OCI-LY7 (cell line): Measurements from ENCODE around the gene SLC35A3. TPM values are rescaled to one million over a fixed set of nuclear protein-coding genes. Genes with fewer than 3 reads are reported as not detected.

ENCODE experiments used
- BruUV-seq: library from RNA; stranded (reverse); fragments of 400-500 nt; replicated peaks from 2 replicates; lab custom pipeline; 2021; lab: Mats Ljungman, UMichigan
- CTCF ChIA-PET: fragments of 300-600 bp; sonication (Branson Sonifier 250); formaldehyde crosslinking; loops from one replicate; lab custom pipeline; 2022; ENCODE audit warnings: antibody characterized with exemption; ENCODE audit not compliant: unreplicated experiment; lab: Charles Lee
- POLR2A ChIA-PET: fragments of 300-600 bp; sonication (Branson Sonifier 250); formaldehyde crosslinking; loops from one replicate; lab custom pipeline; 2022; ENCODE audit warnings: antibody characterized with exemption; lab: Charles Lee
- DNase-seq: peaks from one replicate; pipeline ENCODE4 v3.0.0-alpha.2; 2015; ENCODE audit warnings: low spot score
- H2AFZ ChIP-seq: fragments of 200-600 bp; sonication (generic), shearing (Covaris generic); 2 replicates; pipeline ENCODE4 v1.6.1; 2014; ENCODE audit warnings: mild to moderate bottlenecking, antibody characterized with exemption, low read length, moderate library complexity
- H3K27ac ChIP-seq: fragments of 200-600 bp; sonication (generic); 2 replicates; pipeline ENCODE4 v1.5.1; 2014; ENCODE audit warnings: mixed run types, low read depth, mild to moderate bottlenecking, moderate library complexity, low read length, inconsistent platforms; ENCODE audit not compliant: poor library complexity, severe bottlenecking
- H3K36me3 ChIP-seq: fragments of 200-600 bp; sonication (generic); 2 replicates; pipeline ENCODE4 v1.6.1; 2014; ENCODE audit warnings: mild to moderate bottlenecking, antibody characterized with exemption, low read length, moderate library complexity, mixed read lengths; ENCODE audit not compliant: insufficient read depth
- H3K4me1 ChIP-seq: fragments of 200-600 bp; sonication (generic); 2 replicates; pipeline ENCODE4 v1.5.1; 2014; ENCODE audit warnings: mild to moderate bottlenecking, low read length; ENCODE audit not compliant: insufficient read depth, poor library complexity, severe bottlenecking
- H3K4me2 ChIP-seq: fragments of 200-600 bp; sonication (generic); 2 replicates; pipeline ENCODE4 v1.6.1; 2014; ENCODE audit warnings: mild to moderate bottlenecking, low read length
- H3K4me3 ChIP-seq: fragments of 200-600 bp; sonication (generic); 2 replicates; pipeline ENCODE4 v1.5.1; 2014; ENCODE audit warnings: mild to moderate bottlenecking, low read depth, low read length; ENCODE audit not compliant: poor library complexity, severe bottlenecking
- H3K79me2 ChIP-seq: fragments of 200-600 bp; sonication (generic); 2 replicates; pipeline ENCODE4 v1.6.1; 2016; ENCODE audit warnings: low read depth, mild to moderate bottlenecking, low read length, moderate library complexity, mixed read lengths; ENCODE audit not compliant: insufficient read depth
- H3K9me2 ChIP-seq: fragments of 200-600 bp; sonication (generic); 2 replicates; pipeline ENCODE4 v1.6.1; 2016; ENCODE audit warnings: mild to moderate bottlenecking, low read length, mixed read lengths; ENCODE audit not compliant: insufficient read depth
- H3K9me3 ChIP-seq: fragments of 200-600 bp; sonication (generic); 2 replicates; pipeline ENCODE4 v1.6.1; 2014; ENCODE audit warnings: mild to moderate bottlenecking, mixed run types, low read length, mixed read lengths
- H4K20me1 ChIP-seq: fragments of 200-600 bp; sonication (generic); 2 replicates; pipeline ENCODE4 v1.6.1; 2014; ENCODE audit warnings: mild to moderate bottlenecking, antibody characterized with exemption, low read length, moderate library complexity, mixed read lengths; ENCODE audit not compliant: insufficient read depth
- CTCF ChIP-seq: fragments of 200-600 bp; sonication (generic); conservative IDR thresholded peaks from 2 replicates; pipeline ENCODE4 v1.5.1; 2014; ENCODE audit warnings: mild to moderate bottlenecking, antibody characterized with exemption, low read length, moderate library complexity, mixed read lengths
- EZH2phosphoT487 ChIP-seq: fragments of 200-600 bp; sonication (generic); IDR thresholded peaks from 2 replicates; pipeline ENCODE4 v1.6.1; 2018; ENCODE audit warnings: low read depth, borderline replicate concordance, mild to moderate bottlenecking, mixed run types, antibody characterized with exemption, low read length, moderate library complexity, mixed read lengths
- intact Hi-C: fragments of 100-400 bp; cut with micrococcal nuclease; formaldehyde crosslinking; loops from one replicate; pipeline ENCODE4 v1.10.0; 2022; ENCODE audit not compliant: unreplicated experiment
- total RNA-seq, 2 experiments: library from RNA; depleted of rRNA in 1 of 2; stranded (reverse); fragments of >200 nt in 1 of 2; shearing (Covaris generic) in 1 of 2; gene quantifications; 2 replicates each; pipeline ENCODE4 v1.2.3, GENCODE V29; 2014 to 2022

SLC35A3 gene
- total RNA-seq, 2 experiments from 2014 or later = 24.8 to 26.8 TPM

- H3K9me2 ChIP-seq = no peaks in the 10 kb centered on the region
- H3K4me2 ChIP-seq = no peak overlapping the region
- H3K4me1 ChIP-seq = no peaks in the 10 kb centered on the region
- H2AFZ ChIP-seq = no peak overlapping the region
- no TSS peak for BruUV-seq
- no peaks in the 10 kb centered on the region for H3K36me3 ChIP-seq
- CTCF ChIA-PET = no interaction called here
- H3K79me2 ChIP-seq = no peaks in the 10 kb centered on the region
- DNase-seq = no peak
- H3K27ac ChIP-seq = no peak overlapping the region
- no peak overlapping the region for H3K4me3 ChIP-seq
- POLR2A ChIA-PET = interaction anchor here (0.5 to 1.5 kb wide), 3 partner anchors 10 to 93 kb away, joined by 3 to 5 read pairs (median 3); no protein-coding TSS in a partner anchor
- no peaks in the 10 kb centered on the region for H4K20me1 ChIP-seq
- intact Hi-C loops = no loop called here
- H3K9me3 ChIP-seq = no peaks in the 10 kb centered on the region
- TF ChIP-seq CTCF (no peak), EZH2phosphoT487 (no peak)
These were observed 6.6 kb upstream of the SLC35A3 start for GRCh38 chr1:99963041-99963795.

GRCh38 chr1:99964806-99965205 is 5.0 kb upstream of the SLC35A3 start:
- no peak overlapping the region for H3K27ac ChIP-seq

More at GRCh38 chr1:99964806-99965205, 5.0 kb upstream of the SLC35A3 start:
- TF ChIP-seq EZH2phosphoT487 (no peak), CTCF (no peak)
- Histone ChIP-seq H3K79me2 (no peaks in the 10 kb centered on the region), H3K4me2 (no peak overlapping the region), H4K20me1 (no peaks in the 10 kb centered on the region), H3K4me1 (peaks cover 12% of the 10 kb centered on the region), H2AFZ (no peak overlapping the region), H3K36me3 (no peaks in the 10 kb centered on the region), H3K4me3 (no peak overlapping the region), H3K9me2 (no peaks in the 10 kb centered on the region), H3K9me3 (no peaks in the 10 kb centered on the region)
- POLR2A ChIA-PET = interaction anchor here (0.6 to 1.5 kb wide), 2 partner anchors 8 to 11 kb away, joined by 3 to 5 read pairs; no protein-coding TSS in a partner anchor
- CTCF ChIA-PET = no interaction called here
- intact Hi-C loops = no loop called here
- no peak for DNase-seq
- BruUV-seq = no TSS peak
